Effector memory CD4-positive, alpha-beta T cell (primary cell): Measurements from ENCODE around the gene LRG1.

ENCODE experiments used
- DNase-seq, 3 donors: peaks; one replicate each; pipeline ENCODE4 v3.0.0-alpha.2; 2020
- H3K27ac ChIP-seq: 2 replicates; pipeline ENCODE4 v1.7.0; 2013; ENCODE audit warnings: mild to moderate bottlenecking, low read length, moderate library complexity; ENCODE audit not compliant: insufficient read depth, poor library complexity, severe bottlenecking
- H3K27me3 ChIP-seq: replicated peaks from 2 replicates; pipeline ENCODE4 v1.7.0; 2013; ENCODE audit warnings: mild to moderate bottlenecking, low read length; ENCODE audit not compliant: insufficient read depth, control insufficient read depth, poor library complexity, severe bottlenecking
- H3K36me3 ChIP-seq: 2 replicates; pipeline ENCODE4 v1.7.0; 2013; ENCODE audit warnings: mild to moderate bottlenecking, low read length, moderate library complexity; ENCODE audit not compliant: control insufficient read depth, insufficient read depth
- H3K4me1 ChIP-seq: 2 replicates; pipeline ENCODE4 v1.7.0; 2013; ENCODE audit warnings: low read length, mild to moderate bottlenecking; ENCODE audit not compliant: control insufficient read depth, insufficient read depth, poor library complexity, severe bottlenecking
- H3K4me3 ChIP-seq: 2 replicates; pipeline ENCODE4 v1.7.0; 2013; ENCODE audit warnings: low read length, low read depth, mild to moderate bottlenecking; ENCODE audit not compliant: insufficient read depth, poor library complexity, severe bottlenecking
- H3K9me3 ChIP-seq: 2 replicates; pipeline ENCODE4 v1.7.0; 2013; ENCODE audit warnings: mild to moderate bottlenecking, low read length, moderate library complexity; ENCODE audit not compliant: control insufficient read depth

LRG1 gene

DNA sequence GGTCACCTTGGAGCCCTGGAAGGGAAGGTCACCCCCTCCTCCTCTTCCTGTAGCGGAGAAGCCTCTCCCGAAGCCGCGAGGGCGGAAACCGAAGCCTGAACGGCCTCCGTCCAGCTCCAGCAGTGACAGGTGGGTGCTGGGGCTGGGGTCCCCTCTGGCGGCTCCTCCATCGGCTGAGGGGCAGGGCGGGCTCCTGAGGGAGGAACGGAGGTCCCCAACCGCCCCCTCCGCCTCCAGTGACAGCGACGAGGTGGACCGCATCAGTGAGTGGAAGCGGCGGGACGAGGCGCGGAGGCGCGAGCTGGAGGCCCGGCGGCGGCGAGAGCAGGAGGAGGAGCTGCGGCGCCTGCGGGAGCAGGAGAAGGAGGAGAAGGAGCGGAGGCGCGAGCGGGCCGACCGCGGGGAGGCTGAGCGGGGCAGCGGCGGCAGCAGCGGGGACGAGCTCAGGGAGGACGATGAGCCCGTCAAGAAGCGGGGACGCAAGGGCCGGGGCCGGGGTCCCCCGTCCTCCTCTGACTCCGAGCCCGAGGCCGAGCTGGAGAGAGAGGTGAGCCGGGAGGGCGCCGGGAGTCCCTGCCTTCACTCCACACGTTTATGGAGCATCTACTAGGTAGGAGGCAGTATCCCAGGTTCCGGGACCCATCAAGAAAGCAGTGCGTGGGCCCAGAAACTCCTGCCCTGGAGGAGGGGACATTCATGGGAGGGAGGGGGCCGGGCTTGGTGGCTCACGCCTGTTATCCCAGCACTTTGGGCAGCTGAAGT lies 45.7 kb downstream of the LRG1 start:
- DNase-seq: no peak
- H3K27me3 ChIP-seq: no peaks in the 10 kb centered on the region
- no peak overlapping the region for H3K4me3 ChIP-seq
- H3K27ac ChIP-seq: no peak overlapping the region
- no peaks in the 10 kb centered on the region for H3K9me3 ChIP-seq
- no peaks in the 10 kb centered on the region for H3K4me1 ChIP-seq
- peaks cover 61% of the 10 kb centered on the region for H3K36me3 ChIP-seq

DNA sequence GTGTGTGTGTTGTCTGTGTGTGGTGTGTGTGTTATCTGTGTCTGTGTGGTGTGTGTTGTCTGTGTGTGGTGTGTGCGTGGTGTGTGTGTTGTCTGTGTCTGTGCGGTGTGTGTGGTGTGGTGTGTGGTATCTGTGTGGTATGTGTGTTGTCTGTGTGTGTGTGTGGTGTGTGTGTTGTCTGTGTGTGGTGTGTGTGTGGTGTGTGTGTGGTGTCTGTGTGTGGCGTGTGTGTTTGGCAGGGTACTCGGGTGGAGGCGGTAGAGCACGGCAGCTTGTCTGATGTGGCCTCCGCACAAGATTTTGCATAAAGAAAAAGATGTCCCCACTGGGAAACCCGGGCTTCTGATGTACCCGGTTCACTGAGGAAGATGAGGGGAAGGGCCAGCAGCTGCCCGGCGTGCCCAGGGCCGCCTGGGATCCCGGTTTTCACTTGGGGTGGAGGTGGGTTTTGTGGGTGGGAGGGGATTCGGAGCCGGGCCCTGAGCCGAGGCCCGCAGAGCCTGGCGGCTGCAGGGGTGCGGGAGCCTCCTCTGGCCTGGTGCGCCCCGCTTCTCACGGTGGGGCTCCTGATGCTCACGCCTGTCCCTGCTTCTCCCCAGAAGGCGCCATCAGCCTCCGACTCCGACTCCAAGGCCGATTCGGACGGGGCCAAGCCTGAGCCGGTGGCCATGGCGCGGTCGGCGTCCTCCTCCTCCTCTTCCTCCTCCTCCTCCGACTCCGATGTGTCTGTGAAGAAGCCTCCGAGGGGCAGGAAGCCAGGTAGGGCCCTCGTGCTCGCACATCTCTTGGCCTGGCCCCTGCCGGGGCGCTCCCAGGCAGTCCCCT lies 46.5 kb downstream of the LRG1 start:
- Histone ChIP-seq H3K9me3 (no peaks in the 10 kb centered on the region), H3K36me3 (peaks cover 64% of the 10 kb centered on the region)

DNA sequence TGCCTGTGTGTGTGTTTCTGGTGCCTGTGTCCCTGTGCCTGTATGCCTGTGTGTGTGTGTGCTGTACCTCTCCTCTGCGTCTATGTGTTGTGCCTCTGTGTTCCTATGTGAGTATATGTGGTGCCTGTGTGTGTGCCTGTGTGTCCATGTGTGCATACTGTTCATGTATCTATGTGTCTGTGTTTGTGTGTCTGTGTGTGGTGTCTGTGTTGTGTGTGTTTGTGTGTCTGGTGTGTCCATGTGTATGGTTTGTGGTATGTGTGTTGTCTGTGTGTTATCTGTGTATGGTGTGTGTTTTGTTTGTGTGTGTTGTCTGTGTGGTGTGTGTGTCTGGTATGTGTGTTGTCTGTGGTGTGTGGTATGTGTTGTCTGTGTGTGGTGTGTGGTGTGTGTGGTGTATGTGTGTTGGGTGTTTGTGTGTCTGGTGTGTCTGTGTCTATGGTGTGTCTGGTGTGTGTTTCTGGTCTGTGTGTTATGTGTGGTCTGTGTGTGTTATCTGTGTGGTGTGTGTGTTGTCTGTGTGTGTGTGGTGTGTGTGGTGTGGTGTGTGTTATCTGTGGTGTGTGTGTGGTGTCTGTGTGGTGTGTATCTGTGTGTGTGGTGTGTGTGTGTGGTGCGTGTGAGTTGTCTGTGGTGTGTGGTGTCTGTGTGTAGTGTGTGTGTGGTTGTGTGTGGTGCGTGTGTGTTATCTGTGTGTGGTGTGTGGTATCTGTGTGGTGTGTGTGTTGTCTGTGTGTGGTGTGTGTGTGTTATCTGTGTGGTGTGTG lies 47.3 kb downstream of the LRG1 start:
- H3K27ac ChIP-seq: no peak overlapping the region
- H3K4me1 ChIP-seq: no peaks in the 10 kb centered on the region
- no peaks in the 10 kb centered on the region for H3K27me3 ChIP-seq
- no peak for DNase-seq
- no peak overlapping the region for H3K4me3 ChIP-seq
- H3K9me3 ChIP-seq: no peaks in the 10 kb centered on the region
- peaks cover 59% of the 10 kb centered on the region for H3K36me3 ChIP-seq

More for the DNA sequence above, 46.5 kb downstream of the LRG1 start:
- no peak for DNase-seq
- no peaks in the 10 kb centered on the region for H3K4me1 ChIP-seq
- H3K27ac ChIP-seq: no peak overlapping the region
- H3K4me3 ChIP-seq: no peak overlapping the region
- H3K27me3 ChIP-seq: no peaks in the 10 kb centered on the region

DNA sequence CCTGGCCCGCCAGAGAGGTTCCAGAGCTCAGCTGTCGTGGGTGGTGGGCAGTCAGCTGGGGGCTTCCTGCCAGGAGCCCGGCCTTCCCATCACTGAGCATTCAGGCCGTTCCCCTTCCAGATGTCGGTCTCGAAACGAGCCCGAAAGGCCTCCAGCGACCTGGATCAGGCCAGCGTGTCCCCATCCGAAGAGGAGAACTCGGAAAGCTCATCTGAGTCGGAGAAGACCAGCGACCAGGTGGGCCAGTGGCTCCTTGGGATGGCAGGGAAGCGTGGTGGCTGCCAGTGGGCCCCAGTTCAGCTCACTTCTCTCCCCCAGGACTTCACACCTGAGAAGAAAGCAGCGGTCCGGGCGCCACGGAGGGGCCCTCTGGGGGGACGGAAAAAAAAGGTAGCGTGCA lies 48.4 kb downstream of the LRG1 start:
- no peak for DNase-seq
- Histone ChIP-seq H3K27ac (no peak overlapping the region), H3K36me3 (peaks cover 58% of the 10 kb centered on the region), H3K4me1 (no peaks in the 10 kb centered on the region), H3K4me3 (no peak overlapping the region), H3K27me3 (no peaks in the 10 kb centered on the region), H3K9me3 (no peaks in the 10 kb centered on the region)

DNA sequence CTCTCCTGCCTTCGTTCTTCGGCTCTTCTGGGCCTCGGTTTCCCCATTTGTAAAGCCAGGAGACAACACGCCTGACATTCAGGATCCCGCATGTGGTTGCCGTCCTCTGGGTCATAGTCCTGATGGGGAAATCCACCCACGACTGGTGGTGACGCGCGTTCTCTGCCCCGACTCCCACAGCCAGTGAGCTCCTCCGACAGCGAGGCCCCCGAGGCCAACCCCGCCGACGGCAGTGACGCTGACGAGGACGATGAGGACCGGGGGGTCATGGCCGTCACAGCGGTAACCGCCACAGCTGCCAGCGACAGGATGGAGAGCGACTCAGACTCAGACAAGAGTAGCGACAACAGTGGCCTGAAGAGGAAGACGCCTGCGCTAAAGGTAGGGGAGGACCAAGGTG lies 51.3 kb downstream of the LRG1 start:
- no peak overlapping the region for H3K27ac ChIP-seq
- no peaks in the 10 kb centered on the region for H3K4me1 ChIP-seq
- H3K4me3 ChIP-seq: no peak overlapping the region
- no peak for DNase-seq
- no peaks in the 10 kb centered on the region for H3K9me3 ChIP-seq
- peaks cover 33% of the 10 kb centered on the region for H3K36me3 ChIP-seq
- H3K27me3 ChIP-seq: no peaks in the 10 kb centered on the region

DNA sequence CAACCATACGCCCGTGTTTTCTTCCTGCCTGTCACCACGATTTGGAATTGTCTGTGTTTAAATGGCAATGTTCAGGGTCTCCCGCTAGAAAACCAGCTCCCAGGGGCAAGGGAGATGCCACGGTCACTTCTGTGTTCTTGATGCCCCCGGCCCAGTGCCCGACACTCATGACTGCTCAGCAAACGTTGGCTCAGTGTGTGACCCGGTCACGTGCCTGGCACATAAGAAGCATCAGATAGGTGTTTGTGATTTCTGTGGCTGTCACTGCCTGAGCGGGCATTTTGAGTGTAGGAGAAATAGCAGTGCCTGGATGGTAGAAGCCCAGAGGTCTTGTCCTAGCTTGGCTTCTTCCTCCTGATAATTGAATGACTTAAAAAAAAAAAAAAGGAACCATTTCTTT lies 52.3 kb downstream of the LRG1 start:
- Histone ChIP-seq H3K36me3 (peaks cover 32% of the 10 kb centered on the region), H3K27me3 (no peaks in the 10 kb centered on the region), H3K9me3 (no peaks in the 10 kb centered on the region), H3K4me1 (no peaks in the 10 kb centered on the region), H3K4me3 (no peak overlapping the region), H3K27ac (no peak overlapping the region)
- DNase-seq: no peak
